ENCODE data around the gene NTM.

The NTM gene

DNA sequence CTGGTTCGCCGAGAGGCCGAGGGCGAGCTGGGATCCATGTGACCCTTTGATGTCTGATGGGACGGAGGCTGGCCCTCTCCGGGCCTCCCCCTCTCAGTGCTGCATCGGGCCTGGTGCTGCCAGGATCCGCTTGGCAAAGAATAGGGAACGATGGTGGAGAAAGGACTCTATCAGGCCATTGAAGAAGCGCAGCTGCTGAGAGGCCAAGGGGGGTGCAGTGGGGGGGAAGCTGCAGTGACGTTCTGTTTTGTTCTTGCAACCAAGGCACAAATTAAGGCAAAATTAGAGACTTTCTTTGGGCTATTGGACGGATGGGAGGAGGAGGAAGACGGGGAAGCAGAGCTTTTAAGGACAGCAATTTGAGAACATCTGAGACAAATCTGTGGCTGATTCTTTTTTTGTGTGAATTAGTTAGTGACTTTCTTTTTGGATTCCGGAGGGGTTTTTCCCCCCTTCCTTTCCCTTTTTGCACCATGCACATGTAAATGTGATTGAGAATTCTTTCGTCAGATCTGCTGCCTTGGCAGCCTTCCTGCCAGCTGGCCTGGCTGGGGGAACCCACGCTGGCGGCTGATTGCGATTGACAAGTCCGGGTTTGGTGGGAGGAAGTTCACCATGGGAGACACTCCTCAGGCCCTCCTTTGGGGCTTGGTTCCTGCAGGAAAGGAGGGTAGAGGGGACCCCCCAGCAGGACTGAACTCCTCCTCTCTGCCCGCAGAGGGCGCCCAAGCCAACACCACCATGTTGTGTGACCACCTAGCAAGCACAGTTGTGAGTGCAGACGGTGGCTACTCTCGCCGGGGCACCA is 214.6 kb downstream of the NTM start:
- no peak overlapping the region for H3K9ac ChIP-seq (ENCODE audit: low read depth in 1 of 2, low read length in 2 of 2)
- no peak overlapping the region for H3K27ac ChIP-seq (ENCODE audit: low read depth, low read length)
- no peaks in the 10 kb centered on the region for H3K4me1 ChIP-seq (ENCODE audit: control insufficient read depth in 1 of 2, insufficient read depth in 2 of 2, low read length in 2 of 2)

DNA sequence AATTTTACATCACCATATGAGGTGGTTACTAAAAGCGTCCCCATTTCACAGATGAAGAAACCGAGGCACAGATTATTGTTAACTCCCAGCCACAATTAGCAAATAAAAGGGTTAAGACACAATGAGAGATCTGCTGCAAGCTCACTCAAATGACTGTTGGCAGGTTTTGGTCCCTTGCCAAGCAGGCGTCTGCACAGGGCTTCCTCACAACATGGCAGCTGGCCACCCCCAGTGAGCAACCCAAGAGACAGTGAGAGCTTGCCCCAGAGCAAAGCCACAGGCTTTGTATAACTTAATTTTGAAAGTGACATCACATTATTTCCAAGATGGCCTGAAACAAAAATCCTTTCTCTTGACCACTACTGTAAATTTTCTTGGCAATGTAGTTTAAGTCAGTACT is 217.6 kb downstream of the NTM start:
- H3K9ac ChIP-seq (ENCODE audit: low read depth in 1 of 2, low read length in 2 of 2): no peak overlapping the region
- H3K27ac ChIP-seq (ENCODE audit: low read depth, low read length): no peak overlapping the region
- H3K4me3 ChIP-seq (ENCODE audit: low read depth in 1 of 2, low read length in 2 of 2): no peak overlapping the region
- no peaks in the 10 kb centered on the region for H3K36me3 ChIP-seq (ENCODE audit: control insufficient read depth in 1 of 2, insufficient read depth in 2 of 2, low read length in 2 of 2)
- no peaks in the 10 kb centered on the region for H3K4me1 ChIP-seq (ENCODE audit: control insufficient read depth in 1 of 2, insufficient read depth in 2 of 2, low read length in 2 of 2)
- H3K9me3 ChIP-seq (ENCODE audit: control insufficient read depth in 1 of 2, low read length in 2 of 2): no peaks in the 10 kb centered on the region
- no peaks in the 10 kb centered on the region for H3K27me3 ChIP-seq (ENCODE audit: control insufficient read depth in 1 of 2, insufficient read depth in 2 of 2, low read length in 2 of 2)

More for the DNA sequence above, 214.6 kb downstream of the NTM start:
- Histone ChIP-seq H3K36me3 (ENCODE audit: control insufficient read depth in 1 of 2, insufficient read depth in 2 of 2, low read length in 2 of 2) (no peaks in the 10 kb centered on the region), H3K4me3 (ENCODE audit: low read depth in 1 of 2, low read length in 2 of 2) (no peak overlapping the region), H3K9me3 (ENCODE audit: control insufficient read depth in 1 of 2, low read length in 2 of 2) (no peaks in the 10 kb centered on the region), H3K27me3 (ENCODE audit: control insufficient read depth in 1 of 2, insufficient read depth in 2 of 2, low read length in 2 of 2) (no peaks in the 10 kb centered on the region)

DNA sequence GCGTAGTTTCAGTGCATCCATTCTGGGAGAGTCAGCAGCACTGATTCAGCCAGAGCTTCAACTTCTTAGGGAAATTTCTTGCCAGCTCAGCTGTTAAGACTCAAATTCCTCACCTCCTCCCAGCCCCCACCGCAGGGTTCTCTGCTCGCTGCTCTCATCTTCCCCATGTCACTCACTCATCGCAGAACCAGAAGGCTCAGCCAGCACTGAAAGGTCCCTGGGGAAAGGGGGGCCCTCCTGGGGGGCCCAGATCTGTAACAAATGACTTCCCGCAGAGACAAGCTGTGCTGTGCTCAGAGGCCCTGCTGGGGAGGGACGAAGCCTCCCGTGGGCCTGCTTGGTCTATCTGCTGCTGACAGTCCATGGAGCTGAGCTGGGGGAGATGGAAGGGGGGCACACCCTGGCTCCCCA is 220.6 kb downstream of the NTM start:
- H3K27ac ChIP-seq (ENCODE audit: low read depth, low read length): no peak overlapping the region
- no peaks in the 10 kb centered on the region for H3K36me3 ChIP-seq (ENCODE audit: control insufficient read depth in 1 of 2, insufficient read depth in 2 of 2, low read length in 2 of 2)
- H3K9ac ChIP-seq (ENCODE audit: low read depth in 1 of 2, low read length in 2 of 2): no peak overlapping the region
- H3K4me1 ChIP-seq (ENCODE audit: control insufficient read depth in 1 of 2, insufficient read depth in 2 of 2, low read length in 2 of 2): no peaks in the 10 kb centered on the region
- H3K4me3 ChIP-seq (ENCODE audit: low read depth in 1 of 2, low read length in 2 of 2): no peak overlapping the region
- H3K9me3 ChIP-seq (ENCODE audit: control insufficient read depth in 1 of 2, low read length in 2 of 2): no peaks in the 10 kb centered on the region
- H3K27me3 ChIP-seq (ENCODE audit: control insufficient read depth in 1 of 2, insufficient read depth in 2 of 2, low read length in 2 of 2): peaks cover 0 to under 1% of the 10 kb centered on the region in 2 donors

DNA sequence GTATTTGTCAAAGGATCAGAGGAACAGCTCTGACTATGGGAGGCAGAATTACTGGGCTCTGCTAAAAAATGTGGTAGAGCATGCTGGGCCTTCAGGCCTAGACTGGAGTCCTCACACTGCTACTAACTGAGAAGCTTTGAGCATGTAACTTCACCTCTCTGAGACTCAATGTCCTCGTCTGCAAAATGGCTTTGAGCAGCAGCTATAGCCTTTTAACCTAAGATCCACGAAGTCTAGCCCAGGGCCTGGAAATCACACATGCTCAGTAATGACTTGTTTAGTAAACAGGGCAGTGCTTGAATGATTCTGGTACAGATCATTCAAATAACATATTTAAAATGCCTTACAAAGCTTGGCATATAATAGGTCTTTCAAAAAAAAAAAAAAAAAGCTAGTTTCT is 221.7 kb downstream of the NTM start:
- Histone ChIP-seq H3K27me3 (ENCODE audit: control insufficient read depth in 1 of 2, insufficient read depth in 2 of 2, low read length in 2 of 2) (peaks cover 0 to 5% of the 10 kb centered on the region in 2 donors), H3K9ac (ENCODE audit: low read depth in 1 of 2, low read length in 2 of 2) (no peak overlapping the region), H3K36me3 (ENCODE audit: control insufficient read depth in 1 of 2, insufficient read depth in 2 of 2, low read length in 2 of 2) (no peaks in the 10 kb centered on the region), H3K27ac (ENCODE audit: low read depth, low read length) (no peak overlapping the region), H3K4me1 (ENCODE audit: control insufficient read depth in 1 of 2, insufficient read depth in 2 of 2, low read length in 2 of 2) (no peaks in the 10 kb centered on the region), H3K4me3 (ENCODE audit: low read depth in 1 of 2, low read length in 2 of 2) (no peak overlapping the region), H3K9me3 (ENCODE audit: control insufficient read depth in 1 of 2, low read length in 2 of 2) (no peaks in the 10 kb centered on the region)

DNA sequence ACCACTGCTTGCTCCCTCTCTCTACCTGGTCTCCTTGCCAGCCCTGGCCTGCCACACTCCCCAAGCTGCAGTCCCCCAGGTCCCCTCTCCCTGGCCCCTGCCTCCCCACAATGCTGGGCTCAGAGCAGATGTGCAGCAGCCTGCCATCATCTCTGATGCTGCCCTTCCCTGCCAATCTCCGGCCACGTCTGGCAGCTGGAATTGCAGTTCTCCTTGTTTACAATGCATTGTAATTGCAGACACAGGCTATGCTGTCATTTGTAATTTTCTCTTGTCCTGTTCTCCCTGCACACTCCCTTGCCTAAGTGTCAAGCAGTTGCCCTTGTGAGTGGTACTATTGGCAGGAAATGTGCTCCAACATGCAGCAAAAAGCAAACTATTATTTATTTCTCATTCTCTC is 222.3 kb downstream of the NTM start:
- no peaks in the 10 kb centered on the region for H3K4me1 ChIP-seq (ENCODE audit: control insufficient read depth in 1 of 2, insufficient read depth in 2 of 2, low read length in 2 of 2)
- H3K9me3 ChIP-seq (ENCODE audit: control insufficient read depth in 1 of 2, low read length in 2 of 2): no peaks in the 10 kb centered on the region
- no peaks in the 10 kb centered on the region for H3K36me3 ChIP-seq (ENCODE audit: control insufficient read depth in 1 of 2, insufficient read depth in 2 of 2, low read length in 2 of 2)
- H3K9ac ChIP-seq (ENCODE audit: low read depth in 1 of 2, low read length in 2 of 2): no peak overlapping the region
- H3K27me3 ChIP-seq (ENCODE audit: control insufficient read depth in 1 of 2, insufficient read depth in 2 of 2, low read length in 2 of 2): peaks cover 0 to 5% of the 10 kb centered on the region in 2 donors
- H3K27ac ChIP-seq (ENCODE audit: low read depth, low read length): no peak overlapping the region
- H3K4me3 ChIP-seq (ENCODE audit: low read depth in 1 of 2, low read length in 2 of 2): no peak overlapping the region

DNA sequence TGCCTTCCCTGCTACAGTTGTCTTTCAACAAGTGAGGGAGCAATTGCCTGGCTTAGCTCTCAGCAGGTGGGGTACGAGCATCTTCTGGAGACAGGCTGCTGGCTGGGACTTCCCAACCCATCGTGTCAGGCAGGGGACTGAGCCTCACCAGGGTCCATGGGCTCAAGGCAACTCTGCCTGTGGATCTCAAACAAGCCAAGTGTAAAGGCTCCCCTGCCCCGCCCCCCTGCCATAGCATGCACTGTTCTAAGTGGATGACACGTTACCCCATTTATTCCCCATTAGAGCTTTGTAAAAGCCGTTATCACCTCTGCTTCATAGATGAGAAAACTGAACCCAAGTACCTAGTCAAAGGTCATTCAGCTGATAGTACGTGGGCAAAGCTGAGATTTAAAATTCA is 222.9 kb downstream of the NTM start:
- Histone ChIP-seq H3K9ac (ENCODE audit: low read depth in 1 of 2, low read length in 2 of 2) (no peak overlapping the region), H3K9me3 (ENCODE audit: control insufficient read depth in 1 of 2, low read length in 2 of 2) (no peaks in the 10 kb centered on the region), H3K36me3 (ENCODE audit: control insufficient read depth in 1 of 2, insufficient read depth in 2 of 2, low read length in 2 of 2) (no peaks in the 10 kb centered on the region), H3K4me1 (ENCODE audit: control insufficient read depth in 1 of 2, insufficient read depth in 2 of 2, low read length in 2 of 2) (no peaks in the 10 kb centered on the region), H3K27me3 (ENCODE audit: control insufficient read depth in 1 of 2, insufficient read depth in 2 of 2, low read length in 2 of 2) (peaks cover 0 to 5% of the 10 kb centered on the region in 2 donors), H3K4me3 (ENCODE audit: low read depth in 1 of 2, low read length in 2 of 2) (no peak overlapping the region), H3K27ac (ENCODE audit: low read depth, low read length) (no peak overlapping the region)

DNA sequence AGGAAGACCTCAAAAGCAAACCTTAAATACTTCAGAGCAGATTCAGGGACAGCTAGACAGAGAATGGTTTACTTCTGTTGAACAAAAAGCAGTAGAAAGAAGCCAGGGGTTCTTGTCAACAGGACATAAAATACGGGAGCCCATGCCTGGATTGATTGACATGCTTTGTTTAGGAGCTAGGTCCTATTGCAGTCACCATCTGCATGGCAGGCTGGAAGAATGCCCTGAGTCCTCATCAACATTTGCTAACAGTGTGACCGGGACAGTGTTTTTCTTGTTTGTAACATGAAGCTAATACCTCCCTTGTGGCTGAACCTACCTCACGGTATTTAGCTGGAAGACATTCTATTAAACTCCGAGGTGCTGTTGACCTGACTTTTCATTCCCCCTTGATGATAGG is 225.4 kb downstream of the NTM start:
- H3K4me1 ChIP-seq (ENCODE audit: control insufficient read depth in 1 of 2, insufficient read depth in 2 of 2, low read length in 2 of 2): no peaks in the 10 kb centered on the region
- no peak overlapping the region for H3K4me3 ChIP-seq (ENCODE audit: low read depth in 1 of 2, low read length in 2 of 2)
- no peaks in the 10 kb centered on the region for H3K9me3 ChIP-seq (ENCODE audit: control insufficient read depth in 1 of 2, low read length in 2 of 2)
- peaks cover 0 to 5% of the 10 kb centered on the region in 2 donors for H3K27me3 ChIP-seq (ENCODE audit: control insufficient read depth in 1 of 2, insufficient read depth in 2 of 2, low read length in 2 of 2)
- H3K27ac ChIP-seq (ENCODE audit: low read depth, low read length): no peak overlapping the region
- H3K9ac ChIP-seq (ENCODE audit: low read depth in 1 of 2, low read length in 2 of 2): no peak overlapping the region
- no peaks in the 10 kb centered on the region for H3K36me3 ChIP-seq (ENCODE audit: control insufficient read depth in 1 of 2, insufficient read depth in 2 of 2, low read length in 2 of 2)

DNA sequence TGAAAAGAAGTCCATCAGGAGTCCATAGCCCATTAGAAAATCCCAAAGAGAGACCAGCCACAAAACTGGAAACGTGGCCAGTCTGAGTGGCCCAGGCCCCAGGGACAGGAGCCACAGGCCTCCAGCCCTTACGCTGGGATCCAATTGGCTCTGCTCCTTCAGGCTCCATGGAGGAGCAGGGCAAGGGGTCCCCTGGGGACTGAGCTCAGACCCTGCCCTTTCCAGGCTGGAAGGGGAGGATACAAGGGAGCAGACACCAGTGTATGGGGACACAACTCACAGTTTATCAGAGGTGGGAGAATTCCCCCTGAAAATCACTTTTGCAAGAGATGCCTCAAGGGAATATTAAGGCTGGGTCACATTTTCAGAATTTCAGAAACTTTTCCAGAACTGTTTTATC is 227.5 kb downstream of the NTM start:
- Histone ChIP-seq H3K4me1 (ENCODE audit: control insufficient read depth in 1 of 2, insufficient read depth in 2 of 2, low read length in 2 of 2) (no peaks in the 10 kb centered on the region), H3K4me3 (ENCODE audit: low read depth in 1 of 2, low read length in 2 of 2) (no peak overlapping the region), H3K9me3 (ENCODE audit: control insufficient read depth in 1 of 2, low read length in 2 of 2) (no peaks in the 10 kb centered on the region), H3K27ac (ENCODE audit: low read depth, low read length) (no peak overlapping the region), H3K36me3 (ENCODE audit: control insufficient read depth in 1 of 2, insufficient read depth in 2 of 2, low read length in 2 of 2) (no peaks in the 10 kb centered on the region), H3K27me3 (ENCODE audit: control insufficient read depth in 1 of 2, insufficient read depth in 2 of 2, low read length in 2 of 2) (peaks cover 0 to 5% of the 10 kb centered on the region in 2 donors), H3K9ac (ENCODE audit: low read depth in 1 of 2, low read length in 2 of 2) (no peak overlapping the region)

DNA sequence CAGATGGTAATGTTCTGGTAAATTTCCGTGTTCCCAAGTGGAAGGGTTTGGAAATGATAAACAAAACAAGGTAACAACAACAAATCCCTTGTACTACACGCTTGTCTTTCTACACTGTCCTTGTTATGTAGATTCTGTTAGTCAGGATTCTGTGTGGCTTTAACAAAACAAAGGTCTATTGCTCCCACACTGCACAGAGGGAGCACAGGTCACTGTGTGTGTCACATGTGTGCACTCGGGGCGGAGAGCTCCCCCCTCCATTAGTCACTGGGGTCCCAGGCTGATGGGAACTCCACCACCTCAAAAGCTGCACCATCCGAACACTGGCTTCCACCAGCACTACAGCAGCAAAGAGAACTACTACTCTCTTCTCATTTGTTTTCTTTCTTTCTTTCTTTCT is 227.9 kb downstream of the NTM start:
- H3K4me1 ChIP-seq (ENCODE audit: control insufficient read depth in 1 of 2, insufficient read depth in 2 of 2, low read length in 2 of 2): no peaks in the 10 kb centered on the region
- H3K9ac ChIP-seq (ENCODE audit: low read depth in 1 of 2, low read length in 2 of 2): no peak overlapping the region
- H3K9me3 ChIP-seq (ENCODE audit: control insufficient read depth in 1 of 2, low read length in 2 of 2): no peaks in the 10 kb centered on the region
- no peaks in the 10 kb centered on the region for H3K36me3 ChIP-seq (ENCODE audit: control insufficient read depth in 1 of 2, insufficient read depth in 2 of 2, low read length in 2 of 2)
- peaks cover 0 to 5% of the 10 kb centered on the region in 2 donors for H3K27me3 ChIP-seq (ENCODE audit: control insufficient read depth in 1 of 2, insufficient read depth in 2 of 2, low read length in 2 of 2)
- no peak overlapping the region for H3K27ac ChIP-seq (ENCODE audit: low read depth, low read length)
- no peak overlapping the region for H3K4me3 ChIP-seq (ENCODE audit: low read depth in 1 of 2, low read length in 2 of 2)

DNA sequence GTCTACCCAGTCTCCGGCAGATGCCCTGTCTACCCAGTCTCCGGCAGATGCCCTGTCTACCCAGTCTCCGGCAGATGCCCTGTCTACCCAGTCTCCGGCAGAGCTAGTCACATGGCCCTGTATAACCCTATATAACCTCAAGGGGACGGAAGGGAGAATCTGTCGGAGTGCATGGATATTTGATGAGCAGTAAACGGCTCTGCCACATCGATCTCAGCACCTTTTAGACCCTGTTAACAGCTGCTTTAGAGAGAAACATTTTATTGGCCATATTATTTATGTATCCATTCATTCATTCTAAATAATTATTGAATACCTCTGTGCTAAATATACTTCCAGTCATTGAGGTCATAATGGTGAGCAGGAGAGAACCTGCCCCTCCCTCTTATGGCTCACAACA is 228.9 kb downstream of the NTM start:
- Histone ChIP-seq H3K27me3 (ENCODE audit: control insufficient read depth in 1 of 2, insufficient read depth in 2 of 2, low read length in 2 of 2) (peaks cover 0 to 5% of the 10 kb centered on the region in 2 donors), H3K4me1 (ENCODE audit: control insufficient read depth in 1 of 2, insufficient read depth in 2 of 2, low read length in 2 of 2) (no peaks in the 10 kb centered on the region), H3K27ac (ENCODE audit: low read depth, low read length) (no peak overlapping the region), H3K4me3 (ENCODE audit: low read depth in 1 of 2, low read length in 2 of 2) (no peak overlapping the region), H3K9ac (ENCODE audit: low read depth in 1 of 2, low read length in 2 of 2) (no peak overlapping the region), H3K36me3 (ENCODE audit: control insufficient read depth in 1 of 2, insufficient read depth in 2 of 2, low read length in 2 of 2) (no peaks in the 10 kb centered on the region), H3K9me3 (ENCODE audit: control insufficient read depth in 1 of 2, low read length in 2 of 2) (no peaks in the 10 kb centered on the region)
